ENCODE data around the gene CHML. TPM values are rescaled to one million over a fixed set of nuclear protein-coding genes. Genes with fewer than 3 reads are reported as not detected.

CHML gene, protein sequence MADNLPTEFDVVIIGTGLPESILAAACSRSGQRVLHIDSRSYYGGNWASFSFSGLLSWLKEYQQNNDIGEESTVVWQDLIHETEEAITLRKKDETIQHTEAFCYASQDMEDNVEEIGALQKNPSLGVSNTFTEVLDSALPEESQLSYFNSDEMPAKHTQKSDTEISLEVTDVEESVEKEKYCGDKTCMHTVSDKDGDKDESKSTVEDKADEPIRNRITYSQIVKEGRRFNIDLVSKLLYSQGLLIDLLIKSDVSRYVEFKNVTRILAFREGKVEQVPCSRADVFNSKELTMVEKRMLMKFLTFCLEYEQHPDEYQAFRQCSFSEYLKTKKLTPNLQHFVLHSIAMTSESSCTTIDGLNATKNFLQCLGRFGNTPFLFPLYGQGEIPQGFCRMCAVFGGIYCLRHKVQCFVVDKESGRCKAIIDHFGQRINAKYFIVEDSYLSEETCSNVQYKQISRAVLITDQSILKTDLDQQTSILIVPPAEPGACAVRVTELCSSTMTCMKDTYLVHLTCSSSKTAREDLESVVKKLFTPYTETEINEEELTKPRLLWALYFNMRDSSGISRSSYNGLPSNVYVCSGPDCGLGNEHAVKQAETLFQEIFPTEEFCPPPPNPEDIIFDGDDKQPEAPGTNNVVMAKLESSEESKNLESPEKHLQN
- total RNA-seq, result 1 to 10 TPM in 8 of 9 donors, under 1 TPM in 1; 0.30 to 10.0 (median 5.2) TPM
- polyA plus RNA-seq, result 1 to 10 TPM; 1.0 to 3.0 (median 1.0) TPM
- long read RNA-seq, donor 1, full-length matches to known transcripts, result 1 of 1 reads
- long read RNA-seq, donor 1, partial matches to known transcripts, result 0 of 1 reads
- long read RNA-seq, donor 1, other reads (novel, unspliced or antisense), result 0 of 1 reads
- long read RNA-seq, donor 2, full-length matches to known transcripts, result 2 of 2 reads
- long read RNA-seq, donor 2, partial matches to known transcripts, result 0 of 2 reads
- long read RNA-seq, donor 2, other reads (novel, unspliced or antisense), result 0 of 2 reads
- long read RNA-seq, donor 3, result 0 reads
- long read RNA-seq, donor 4, partial matches to known transcripts, result 0 of 1 reads
- long read RNA-seq, donor 4, other reads (novel, unspliced or antisense), result 1 of 1 reads
- long read RNA-seq, donor 5, result 0 reads
- long read RNA-seq, donor 6, result 0 reads
- long read RNA-seq, donor 7, result 0 reads
- long read RNA-seq, donor 8, full-length matches to known transcripts, result 2 of 2 reads
- long read RNA-seq, donor 8, partial matches to known transcripts, result 0 of 2 reads
- long read RNA-seq, donor 8, other reads (novel, unspliced or antisense), result 0 of 2 reads
- long read RNA-seq, donor 9, full-length matches to known transcripts, result 3 of 3 reads
- long read RNA-seq, donor 9, partial matches to known transcripts, result 0 of 3 reads
- long read RNA-seq, donor 9, other reads (novel, unspliced or antisense), result 0 of 3 reads
- long read RNA-seq, donor 10, result 0 reads

DNA sequence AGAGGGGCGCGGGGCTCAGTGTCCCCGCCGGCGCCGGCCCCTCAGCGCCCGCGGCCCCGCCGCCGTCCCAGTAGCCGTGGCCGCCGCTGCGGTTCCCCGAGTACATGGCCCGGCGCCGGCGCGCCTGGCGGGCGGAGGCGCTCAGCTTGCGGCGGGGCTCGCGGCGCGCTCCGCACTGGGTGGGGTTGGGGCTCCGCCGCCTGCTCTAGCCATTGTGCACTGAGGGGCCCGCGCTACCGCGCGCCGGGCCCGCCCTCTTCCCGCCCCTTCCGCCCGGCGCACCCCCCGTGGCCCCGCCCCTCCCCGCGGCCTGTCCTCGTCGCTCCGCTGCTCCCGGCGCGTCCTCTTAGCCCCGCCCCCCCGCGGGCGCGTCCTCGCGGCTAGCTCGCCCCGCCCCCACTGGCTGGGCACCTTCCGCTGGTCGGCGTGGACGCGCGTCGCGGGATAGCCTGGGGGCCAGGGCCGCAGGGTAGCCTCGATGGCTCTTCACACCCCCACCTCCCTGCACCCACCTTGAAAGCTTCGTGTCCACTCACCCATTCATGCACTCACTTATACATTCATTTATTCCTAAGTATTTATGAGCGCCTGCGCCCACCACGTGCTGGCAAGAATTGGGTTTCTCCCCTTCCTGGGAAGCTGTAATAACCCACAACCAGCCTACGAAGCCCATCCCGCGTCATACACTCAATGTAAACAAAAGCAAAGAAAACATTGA lies at the start of gene CHML, which contains the start of gene OPN3:
CHML (minus strand) TSS at position 221 of the 718 bp plus-strand sequence. CDS start 4,603 bp downstream, outside the sequence.
OPN3 (minus strand) TSS at position 221 of the 718 bp plus-strand sequence; CDS start at position 106, 115 bp downstream.
- Histone ChIP-seq H3K4me3 (peak within 1 kb of the TSS; percentile 29 to 97 (median 71)), H3K9me3 (replicated peaks in 1 of 3) (no peaks in the 10 kb centered on the region), H3K27ac (peak within 1 kb of the TSS in 4 of 5 donors; percentile 65 to 89 (median 76)), H3K27me3 (no peaks in the 10 kb centered on the region), H3K4me1 (replicated peaks in 1 of 2) (peaks cover 15% of the 10 kb centered on the region in 2 donors), H3K36me3 (replicated peaks in 1 of 2) (no peaks in the 10 kb centered on the region)
- WGBS, 4 donors, result 4 to 24% (median 8%) methylated on average over 14 to 81 of the region's 81 CpGs
- peak; percentile 90 to 96 for TF ChIP-seq POLR2A (IDR thresholded peaks at IDR 0.05)
- TF ChIP-seq, protein P1, sequence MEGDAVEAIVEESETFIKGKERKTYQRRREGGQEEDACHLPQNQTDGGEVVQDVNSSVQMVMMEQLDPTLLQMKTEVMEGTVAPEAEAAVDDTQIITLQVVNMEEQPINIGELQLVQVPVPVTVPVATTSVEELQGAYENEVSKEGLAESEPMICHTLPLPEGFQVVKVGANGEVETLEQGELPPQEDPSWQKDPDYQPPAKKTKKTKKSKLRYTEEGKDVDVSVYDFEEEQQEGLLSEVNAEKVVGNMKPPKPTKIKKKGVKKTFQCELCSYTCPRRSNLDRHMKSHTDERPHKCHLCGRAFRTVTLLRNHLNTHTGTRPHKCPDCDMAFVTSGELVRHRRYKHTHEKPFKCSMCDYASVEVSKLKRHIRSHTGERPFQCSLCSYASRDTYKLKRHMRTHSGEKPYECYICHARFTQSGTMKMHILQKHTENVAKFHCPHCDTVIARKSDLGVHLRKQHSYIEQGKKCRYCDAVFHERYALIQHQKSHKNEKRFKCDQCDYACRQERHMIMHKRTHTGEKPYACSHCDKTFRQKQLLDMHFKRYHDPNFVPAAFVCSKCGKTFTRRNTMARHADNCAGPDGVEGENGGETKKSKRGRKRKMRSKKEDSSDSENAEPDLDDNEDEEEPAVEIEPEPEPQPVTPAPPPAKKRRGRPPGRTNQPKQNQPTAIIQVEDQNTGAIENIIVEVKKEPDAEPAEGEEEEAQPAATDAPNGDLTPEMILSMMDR (IDR thresholded peaks at IDR 0.05), result no peak
- intact Hi-C loops (cut with DNase I), result no loop called here
- DNase-seq, result peak; percentile 93 to 97 (median 95)

DNA sequence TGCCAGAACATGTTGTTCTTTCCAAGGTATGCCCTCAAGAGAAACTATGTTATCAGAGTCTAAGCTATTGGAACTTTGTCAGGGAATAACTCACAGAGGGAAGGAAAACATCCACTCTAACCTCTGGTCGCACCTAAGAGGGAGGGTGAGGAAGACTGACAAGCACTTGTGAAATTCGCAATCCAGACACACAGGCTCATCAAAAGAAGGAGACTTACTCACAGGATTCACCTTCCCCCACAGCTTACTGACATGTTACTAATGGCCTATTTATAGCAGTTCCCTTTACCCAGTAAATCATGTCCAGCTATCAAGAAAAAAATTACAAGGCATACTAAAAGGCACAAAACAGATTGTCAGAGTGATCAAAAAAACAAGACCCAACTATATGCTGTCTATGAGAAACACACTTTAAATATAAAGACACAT lies 48.8 kb upstream of the CHML start:
- WGBS, 4 donors, result 46 to 77% (median 65%) methylated on average over 2 of the region's 2 CpGs
- intact Hi-C loops (cut with DNase I), result no loop called here

GRCh38 chr1:241684108-241684507 lies 43.9 kb upstream of the CHML start:
- 88 to 100% (median 92%) methylated on average over 1 of the region's 1 CpG for WGBS, 4 donors
- Histone ChIP-seq H3K27ac (no peak overlapping the region), H3K4me1 (replicated peaks in 1 of 2) (no peaks in the 10 kb centered on the region), H3K27me3 (no peaks in the 10 kb centered on the region), H3K9me3 (replicated peaks in 1 of 3) (no peaks in the 10 kb centered on the region), H3K36me3 (replicated peaks in 1 of 2) (no peaks in the 10 kb centered on the region), H3K4me3 (no peak overlapping the region)
- TF ChIP-seq, protein P1 (IDR thresholded peaks at IDR 0.05), result no peak
- TF ChIP-seq POLR2A (IDR thresholded peaks at IDR 0.05), result no peak
- intact Hi-C loops (cut with DNase I), result no loop called here
- DNase-seq, result no peak

More for the DNA sequence above, 48.8 kb upstream of the CHML start:
- no peaks in the 10 kb centered on the region for H3K9me3 ChIP-seq (replicated peaks in 1 of 3)
- DNase-seq, result no peak
- no peak overlapping the region for H3K27ac ChIP-seq
- H3K4me1 ChIP-seq (replicated peaks in 1 of 2), result no peaks in the 10 kb centered on the region
- H3K27me3 ChIP-seq, result no peaks in the 10 kb centered on the region
- no peak for TF ChIP-seq POLR2A (IDR thresholded peaks at IDR 0.05)
- TF ChIP-seq, protein P1 (IDR thresholded peaks at IDR 0.05), result no peak
- no peaks in the 10 kb centered on the region for H3K36me3 ChIP-seq (replicated peaks in 1 of 2)
- no peak overlapping the region for H3K4me3 ChIP-seq
